HL-60 (cell line): ENCODE results near the gene CACNA1C.

Source experiments
- CTCF ChIP-seq: IDR thresholded peaks from one replicate; pipeline ENCODE4 v1.5.1; 2011; ENCODE audit warnings: low read length, control low read depth, inconsistent platforms; ENCODE audit not compliant: insufficient read depth
- POLR2AphosphoS5 ChIP-seq: IDR thresholded peaks from 2 replicates; pipeline ENCODE4 v1.6.1; 2012; ENCODE audit warnings: low read depth
- REST ChIP-seq: IDR thresholded peaks from 2 replicates; pipeline ENCODE4 v1.6.1; 2012; ENCODE audit warnings: low read depth; ENCODE audit not compliant: insufficient replicate concordance

- TF ChIP-seq CTCF (no peak), POLR2AphosphoS5 (no peak), REST (no peak)
These were observed 299.4 kb downstream of the CACNA1C start for GRCh38 chr12:2352203-2352602.
